ENCODE data around the gene DOP1B.
"Not testable (repeated sequence)": the region's sequence is repeated elsewhere in the genome, so short reads cannot be mapped to it uniquely, and the experiment has no call there.

Gene DOP1B

DNA sequence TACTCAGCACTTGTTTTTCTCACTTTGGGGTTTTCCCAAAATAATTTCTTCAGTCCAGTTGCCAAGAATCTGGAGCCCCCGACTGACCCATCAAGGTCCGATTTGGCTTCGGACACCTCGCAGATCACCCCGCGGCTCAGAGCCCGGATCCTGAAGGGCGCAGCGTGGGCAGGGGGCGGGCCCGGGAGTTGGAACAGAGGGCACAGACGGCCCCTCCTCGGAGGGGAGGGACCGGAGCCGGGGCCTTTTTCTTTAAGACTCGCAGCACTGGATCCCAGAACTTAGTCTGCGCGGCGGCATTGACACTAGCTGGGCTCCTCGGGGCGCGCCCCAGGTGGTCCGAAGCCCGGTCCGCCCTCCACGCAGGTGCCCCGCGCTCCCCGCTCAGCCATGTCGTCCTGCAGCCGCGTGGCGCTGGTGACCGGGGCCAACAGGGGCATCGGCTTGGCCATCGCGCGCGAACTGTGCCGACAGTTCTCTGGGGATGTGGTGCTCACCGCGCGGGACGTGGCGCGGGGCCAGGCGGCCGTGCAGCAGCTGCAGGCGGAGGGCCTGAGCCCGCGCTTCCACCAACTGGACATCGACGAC is 21.7 kb upstream of the DOP1B start, which contains the start of gene CBR3:
Gene CBR3 (plus strand): TSS at position 277 of the 588 bp plus-strand sequence. CDS start 114 bp downstream, at position 391.
- peak; percentile 55 for DNase-seq (ENCODE audit: low read depth)

DNA sequence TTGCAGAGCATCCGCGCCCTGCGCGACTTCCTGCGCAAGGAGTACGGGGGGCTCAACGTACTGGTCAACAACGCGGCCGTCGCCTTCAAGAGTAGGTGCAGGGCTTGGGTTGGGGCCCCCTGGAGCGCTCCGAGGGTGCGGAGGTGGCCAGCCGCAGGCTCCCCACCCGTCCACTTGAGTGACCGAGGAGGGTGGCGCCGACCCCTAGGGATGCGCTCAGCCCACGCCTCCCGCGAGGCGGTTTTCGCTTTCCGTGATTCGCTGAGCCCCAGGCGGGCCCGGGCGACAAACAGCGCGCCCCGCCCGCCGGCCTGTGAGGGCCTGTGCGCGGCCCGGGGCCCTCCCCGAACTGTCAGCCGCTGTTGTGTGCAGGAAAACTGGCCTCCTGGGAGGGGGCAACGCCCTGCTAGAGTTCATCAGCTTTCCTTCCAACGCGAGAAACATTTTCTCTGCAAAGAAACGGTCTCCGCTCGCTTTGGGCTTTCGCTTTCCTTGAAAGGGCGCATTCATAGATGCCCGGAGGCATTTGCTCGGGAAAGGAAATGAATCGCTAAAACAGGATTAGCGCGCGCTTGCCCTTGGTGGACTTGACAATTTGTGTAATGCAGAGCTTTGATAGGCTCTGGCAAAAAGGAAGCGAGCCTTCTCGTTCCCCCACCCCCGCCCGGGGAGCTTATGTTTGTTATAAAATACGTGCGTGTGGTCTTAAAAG is 21.1 kb upstream of the DOP1B start:
- peak; percentile 89 for DNase-seq (ENCODE audit: low read depth)

DNA sequence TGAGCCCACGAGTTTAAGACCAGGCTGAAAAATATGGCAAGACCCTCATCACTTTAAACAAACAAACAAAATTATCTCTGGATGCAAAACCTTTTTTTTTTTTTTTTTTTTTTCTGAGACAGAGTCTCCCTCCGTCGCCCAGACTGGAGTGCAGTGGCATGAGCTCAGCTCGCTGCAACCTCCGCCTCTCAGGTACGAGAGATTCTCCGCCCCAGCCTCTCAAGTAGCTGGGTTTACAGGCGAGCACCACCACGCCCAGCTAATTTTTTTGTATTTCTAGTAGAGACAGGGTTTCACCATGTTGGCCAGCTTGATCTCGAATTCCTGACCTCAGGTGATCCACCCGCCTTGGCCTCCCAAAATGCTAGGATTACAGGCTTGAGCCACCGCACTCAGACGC is 16.8 kb upstream of the DOP1B start:
- DNase-seq (ENCODE audit: low read depth), result not testable (repeated sequence)

DNA sequence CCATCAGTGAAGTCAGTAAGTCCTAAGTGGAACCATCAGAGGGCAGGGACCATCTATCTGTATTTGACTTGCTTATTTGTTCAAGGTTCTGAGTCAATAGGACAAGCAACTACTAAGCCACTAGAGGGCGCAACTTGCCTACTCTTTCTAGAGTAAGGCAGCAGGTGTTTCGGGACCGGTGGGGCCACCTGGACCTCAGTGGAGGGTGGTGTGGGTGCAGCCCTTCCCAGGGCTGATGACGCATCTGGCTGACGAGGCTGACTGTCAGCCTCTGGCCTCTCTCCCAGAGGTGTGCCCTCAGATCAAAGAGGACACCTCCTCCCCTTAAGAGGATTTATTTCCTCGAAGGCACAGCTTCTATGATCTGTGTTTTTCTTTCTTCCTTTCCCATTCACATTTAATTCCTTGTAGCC is 15.1 kb upstream of the DOP1B start:
- DNase-seq (ENCODE audit: low read depth), result peak; percentile 77

DNA sequence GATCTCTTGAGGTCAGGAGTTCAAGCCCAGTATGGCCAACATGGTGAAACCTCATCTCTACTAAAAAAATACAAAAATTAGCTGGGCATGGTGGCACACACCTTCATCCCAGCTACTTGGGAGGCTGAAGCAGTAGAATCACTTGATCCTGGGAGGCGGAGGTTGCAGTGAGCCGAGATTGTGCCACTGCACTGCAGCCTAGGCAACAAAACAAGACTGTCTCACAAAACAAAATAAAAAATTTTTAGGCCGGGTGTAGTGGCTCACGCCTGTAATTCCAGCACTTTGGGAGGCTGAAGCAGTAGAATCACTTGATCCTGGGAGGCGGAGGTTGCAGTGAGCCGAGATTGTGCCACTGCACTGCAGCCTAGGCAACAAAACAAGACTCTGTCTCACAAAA is 12.4 kb upstream of the DOP1B start:
- not testable (repeated sequence) for DNase-seq (ENCODE audit: low read depth)

DNA sequence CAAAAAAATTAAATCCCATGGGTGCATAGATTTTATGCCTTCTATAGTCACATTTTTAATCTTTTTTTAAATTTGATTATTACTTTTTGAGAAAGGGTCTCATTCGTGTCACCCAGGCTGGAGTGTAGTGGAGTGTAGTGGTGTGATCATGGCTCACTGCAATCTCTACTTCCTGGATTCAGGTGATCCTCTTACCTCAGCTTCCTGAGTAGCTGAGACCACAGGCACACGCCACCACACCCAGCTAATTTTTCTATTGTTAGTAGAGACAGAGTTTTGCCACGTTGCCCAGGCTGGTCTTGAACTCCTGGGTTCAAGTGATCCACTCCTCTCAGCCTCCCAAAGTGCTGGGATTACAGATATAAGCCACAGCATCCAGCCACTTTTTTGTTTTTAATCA is 11.4 kb upstream of the DOP1B start:
- no peak for DNase-seq (ENCODE audit: low read depth)

DNA sequence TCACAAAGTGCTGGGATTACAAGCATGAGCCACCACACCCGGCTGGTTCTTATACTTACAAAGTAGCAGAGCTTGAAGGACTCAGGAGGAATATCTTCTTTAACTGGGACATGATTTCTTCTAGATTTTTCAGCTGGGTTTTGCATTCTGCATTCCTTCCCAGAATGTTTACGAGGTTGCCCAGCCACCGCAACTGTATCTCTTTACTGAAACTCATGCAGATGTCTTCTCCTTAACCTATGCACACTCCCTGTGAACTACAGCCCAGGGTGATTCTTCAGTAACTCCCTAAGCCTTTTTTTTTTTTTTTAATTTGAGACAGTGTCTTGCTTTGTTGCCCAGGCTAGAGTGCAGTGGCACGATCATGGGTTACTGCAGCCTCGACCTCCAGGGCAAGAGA is 8.7 kb upstream of the DOP1B start:
- DNase-seq (ENCODE audit: low read depth), result no peak

DNA sequence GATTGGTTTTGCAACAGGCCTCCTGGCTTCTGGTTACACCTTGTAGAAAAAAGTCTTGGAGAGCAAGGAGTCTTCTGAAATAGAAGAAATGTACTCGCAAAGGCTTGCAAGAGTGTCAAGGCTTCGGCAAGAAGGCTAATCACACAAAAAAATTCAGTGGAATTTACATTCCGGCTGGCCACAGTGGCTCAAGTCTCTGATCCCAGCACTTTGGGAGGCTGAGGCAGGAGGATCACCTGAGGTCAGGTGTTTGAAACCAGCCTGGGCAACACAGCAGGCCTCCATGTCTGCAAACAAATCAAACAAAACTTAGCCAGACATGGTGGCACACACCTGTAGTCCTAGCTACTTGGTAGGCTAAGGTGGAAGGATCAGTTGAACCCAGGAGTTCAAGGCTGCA is 7.7 kb upstream of the DOP1B start:
- DNase-seq (ENCODE audit: low read depth), result no peak

DNA sequence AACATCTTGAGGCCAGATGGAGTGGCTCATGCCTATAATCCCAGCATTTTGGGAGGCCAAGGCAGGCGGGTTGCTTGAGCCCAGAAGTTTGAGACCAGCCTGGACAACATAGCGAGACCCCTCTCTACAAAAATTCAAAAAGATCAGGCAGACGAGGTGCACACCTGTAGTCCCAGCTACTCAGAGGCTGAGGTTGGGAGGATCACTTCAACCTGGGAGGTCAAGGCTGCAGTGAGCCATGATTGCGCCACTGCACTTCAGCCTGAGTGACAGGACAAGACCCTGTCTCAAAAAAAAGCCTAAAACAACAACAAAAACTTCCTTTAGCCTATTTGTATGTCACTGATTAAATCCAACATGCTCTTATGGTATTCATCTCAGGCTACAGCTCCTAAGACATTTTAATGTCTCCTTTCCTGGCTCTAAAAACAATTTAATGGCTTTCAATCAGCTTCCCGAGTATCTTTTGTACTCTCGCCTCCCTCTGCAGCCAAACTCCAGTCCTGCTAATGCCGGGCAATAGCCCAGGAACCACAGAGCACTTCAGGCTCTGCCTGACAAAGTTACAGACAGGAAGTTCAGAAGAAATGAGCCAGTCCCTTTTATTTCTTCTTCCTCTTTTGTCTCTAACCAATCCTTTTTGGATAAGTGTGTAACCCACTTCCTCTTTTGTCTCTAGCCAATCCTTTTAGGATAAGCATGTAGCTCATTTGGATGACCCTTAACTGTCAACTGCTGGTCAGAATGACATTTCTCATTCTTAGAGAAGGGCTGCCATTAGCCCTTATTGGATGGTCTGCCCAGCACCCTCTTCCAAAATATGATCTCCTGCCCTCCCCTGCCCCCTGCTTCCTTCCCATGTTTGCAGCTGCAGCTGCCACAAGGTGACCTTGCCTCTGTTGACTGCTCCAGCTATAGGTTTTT is 6.6 kb upstream of the DOP1B start:
- DNase-seq (ENCODE audit: low read depth), result peak; percentile 60

DNA sequence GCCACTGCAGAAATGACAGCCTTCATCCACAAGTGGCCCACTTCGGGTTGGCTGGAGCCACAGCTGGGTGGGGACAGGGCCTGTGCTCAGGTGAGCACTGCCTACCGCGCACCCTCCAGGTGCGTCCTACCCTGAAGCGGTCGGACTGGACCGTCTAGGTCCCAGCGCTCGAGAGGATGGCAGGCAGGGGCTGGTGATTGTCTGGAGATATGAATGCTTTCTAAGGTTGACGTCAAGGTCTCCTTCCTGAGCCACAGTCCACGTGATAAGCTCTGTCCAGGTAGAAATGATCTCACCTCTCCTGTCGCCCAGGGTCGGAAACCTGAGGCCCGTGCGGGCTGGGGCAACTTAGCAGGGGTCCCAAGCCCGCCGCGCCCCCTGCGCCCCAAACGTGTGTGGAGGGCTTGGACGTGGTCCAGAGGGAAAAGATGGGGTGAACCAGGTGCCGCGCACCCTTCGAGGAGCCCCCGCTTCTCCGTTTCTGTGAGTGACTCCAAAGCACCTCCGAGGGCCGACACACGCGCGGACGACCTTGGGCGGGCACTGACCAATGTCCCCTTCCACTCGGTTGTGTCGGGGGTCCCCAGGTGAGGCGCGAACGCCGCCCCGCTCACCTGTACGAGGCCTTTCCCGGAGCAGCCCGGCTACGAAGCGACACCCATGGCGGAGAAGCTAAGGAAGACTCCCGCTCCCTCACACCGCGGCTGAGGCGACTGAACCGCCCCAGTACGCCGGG is 853 bp upstream of the DOP1B start:
- DNase-seq (ENCODE audit: low read depth), result no peak

DNA sequence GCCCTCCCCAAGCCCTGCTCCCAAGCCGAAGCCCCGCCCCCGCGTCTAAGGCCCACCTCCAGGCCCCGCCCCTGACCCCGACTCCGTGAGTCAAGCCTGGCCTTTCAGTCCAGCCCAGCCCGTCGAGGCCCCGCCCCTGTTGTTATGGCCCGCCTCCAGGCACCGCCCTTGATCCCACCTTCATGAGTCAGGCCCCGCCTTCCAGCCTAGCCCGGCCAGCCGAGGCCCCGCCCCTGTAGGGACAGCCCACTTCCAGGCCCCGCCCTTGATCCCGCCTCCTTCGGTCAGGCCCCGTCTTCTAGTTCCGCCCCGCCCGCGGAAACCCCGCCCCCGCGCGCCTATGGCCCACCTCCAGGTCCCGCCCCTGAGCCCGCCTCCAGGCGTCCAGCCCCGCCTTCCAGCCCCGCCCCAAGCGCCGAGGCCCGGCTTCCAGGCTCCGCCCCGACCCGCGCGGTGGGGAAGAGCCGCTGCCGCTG is 247 bp upstream of the DOP1B start:
- DNase-seq (ENCODE audit: low read depth), result peak; percentile 98

DNA sequence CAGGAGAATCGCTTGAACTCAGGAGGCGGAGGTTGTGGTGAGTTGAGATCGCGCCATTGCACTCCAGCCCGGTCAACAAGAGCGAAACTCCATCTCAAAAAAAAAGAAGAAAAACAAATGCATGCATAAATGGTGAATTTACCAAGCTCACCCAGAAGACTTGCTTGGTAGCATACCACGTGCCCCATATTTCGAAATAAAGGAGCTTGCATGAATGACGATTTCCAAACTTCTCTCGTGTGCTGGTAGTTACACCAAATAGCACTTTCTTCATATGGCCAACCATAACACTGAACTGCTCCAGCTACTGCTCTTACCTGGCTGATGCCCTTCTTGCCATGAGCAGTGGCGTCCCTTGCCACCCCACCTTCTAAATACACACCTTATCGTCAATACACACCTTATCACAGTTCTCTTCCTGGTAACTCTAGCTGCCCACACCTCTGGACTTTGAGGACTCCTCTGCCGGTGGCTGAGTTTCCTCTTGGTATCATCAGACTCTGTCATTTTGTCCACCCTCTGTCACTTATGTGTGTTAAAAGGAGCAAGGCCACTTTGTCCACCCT is 2.8 kb downstream of the DOP1B start:
- no peak for DNase-seq (ENCODE audit: low read depth)

DNA sequence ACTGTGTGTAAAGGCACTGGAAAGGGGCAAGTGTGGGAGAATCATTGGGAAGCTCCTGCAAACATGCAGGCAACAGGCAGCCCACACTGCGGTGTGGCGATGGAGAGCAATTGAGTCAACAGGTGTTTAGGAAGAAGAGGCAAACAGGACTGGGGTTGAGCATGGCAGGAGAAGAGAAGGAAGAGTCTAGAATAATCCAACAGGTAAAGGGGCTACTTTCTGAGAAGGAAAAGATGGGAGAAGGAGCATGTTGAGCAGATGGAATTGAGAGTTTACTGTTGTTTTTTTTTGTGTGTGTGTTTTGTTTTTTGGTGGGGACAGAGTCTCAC is 4.2 kb downstream of the DOP1B start:
- no peak for DNase-seq (ENCODE audit: low read depth)

DNA sequence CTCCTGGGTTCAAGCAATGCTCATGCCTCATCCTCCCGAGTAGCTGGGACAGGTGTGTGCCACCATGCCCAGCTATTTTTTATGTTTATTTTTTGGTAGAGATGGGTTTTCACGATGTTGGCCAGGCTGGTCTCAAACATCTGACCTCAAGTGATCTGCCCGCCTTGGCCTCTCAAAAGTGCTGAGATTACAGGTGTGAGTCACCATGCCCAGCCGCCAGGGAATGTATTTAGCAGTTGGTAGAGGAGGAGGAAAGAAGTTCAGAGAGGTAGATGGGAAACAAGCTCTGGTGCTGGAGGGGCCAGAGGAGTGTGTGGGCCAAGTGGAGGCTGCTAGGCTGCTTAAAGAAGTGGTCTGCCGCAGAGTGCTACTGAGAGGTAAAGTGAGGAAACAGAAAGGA is 6.0 kb downstream of the DOP1B start:
- DNase-seq (ENCODE audit: low read depth), result no peak

DNA sequence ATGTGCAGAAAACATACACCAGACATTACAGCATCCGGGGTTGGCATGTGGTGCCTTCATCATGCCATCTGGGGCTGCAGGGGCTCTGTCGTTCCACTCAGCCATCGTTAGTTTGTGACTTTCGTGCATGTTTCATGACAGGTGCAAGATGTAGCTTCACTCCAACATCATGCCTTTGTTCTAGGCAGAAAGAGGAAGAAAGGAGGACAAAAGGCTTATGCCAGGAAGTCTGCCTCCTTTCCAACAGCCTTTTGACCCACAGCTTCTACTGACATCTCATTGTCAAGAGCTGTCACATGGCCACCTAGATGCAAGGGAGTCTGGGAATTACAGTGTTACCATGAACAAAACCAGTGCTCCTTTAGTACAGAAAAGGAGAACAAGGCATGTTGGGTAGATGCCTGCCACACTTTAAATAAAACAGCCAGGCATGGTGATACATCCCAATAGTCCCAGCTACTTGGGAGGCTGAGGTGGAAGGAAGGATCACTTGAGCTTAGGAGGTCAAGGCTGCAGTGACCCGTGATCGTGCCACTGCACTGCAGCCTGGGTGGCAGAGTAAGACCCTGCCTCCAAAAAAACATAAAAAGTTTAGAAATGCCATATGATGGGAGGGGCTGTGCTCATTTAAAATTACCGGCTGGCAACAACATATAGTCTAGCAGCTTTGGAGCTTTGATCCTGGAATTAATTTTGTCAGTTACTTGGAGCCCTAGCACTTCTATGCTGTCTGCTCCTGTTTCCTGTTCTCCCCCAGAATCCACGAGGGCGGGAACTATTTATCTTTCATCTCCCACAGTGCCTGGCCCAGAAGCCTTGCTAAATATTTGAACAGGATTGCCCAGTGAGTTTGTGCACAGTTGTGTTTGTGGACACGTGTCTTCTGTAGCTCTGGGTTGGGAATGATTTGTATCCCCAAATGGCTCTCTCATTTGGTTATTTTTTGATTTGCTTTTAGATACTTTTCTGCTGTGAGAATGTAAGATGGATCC is 7.4 kb downstream of the DOP1B start:
- no peak for DNase-seq (ENCODE audit: low read depth)

DNA sequence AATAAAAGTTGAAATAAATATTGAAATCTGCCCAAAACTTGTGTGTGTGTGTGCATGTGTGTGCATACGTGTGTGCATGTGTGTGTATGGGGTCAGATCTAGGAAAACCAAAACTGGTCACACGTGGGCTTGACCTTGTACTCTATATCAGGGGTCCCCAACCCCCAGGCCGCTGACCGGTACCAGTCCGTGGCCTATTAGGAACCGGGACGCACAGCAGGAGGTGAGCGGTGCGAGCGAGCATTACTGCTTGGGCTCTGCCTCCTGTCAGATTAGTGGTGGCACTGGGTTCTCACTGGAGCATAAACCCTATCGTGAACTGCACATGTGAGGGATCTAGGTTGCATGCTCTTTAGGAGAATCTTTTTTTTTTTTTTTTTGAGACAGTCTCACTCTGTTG is 8.7 kb downstream of the DOP1B start:
- DNase-seq (ENCODE audit: low read depth), result no peak

DNA sequence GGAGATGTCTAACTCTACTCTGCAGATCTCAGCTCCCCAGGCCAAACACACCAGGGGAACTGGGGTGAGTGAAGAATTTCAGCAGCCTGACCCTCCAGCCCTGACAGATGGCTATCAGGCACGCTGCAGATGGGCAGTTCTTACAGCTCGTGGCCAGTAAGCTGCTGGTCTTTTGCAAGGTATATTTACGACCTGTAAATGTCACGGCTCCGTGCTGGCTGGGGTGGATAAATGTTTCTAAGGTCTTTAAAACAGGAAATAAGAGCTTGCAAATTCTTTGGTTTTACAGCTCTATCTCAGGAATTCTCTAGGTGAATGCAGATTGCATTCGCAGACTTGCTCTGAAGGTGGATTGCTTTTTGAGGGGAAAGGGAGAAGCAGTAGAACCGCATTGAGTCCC is 10.1 kb downstream of the DOP1B start:
- DNase-seq (ENCODE audit: low read depth), result no peak

DNA sequence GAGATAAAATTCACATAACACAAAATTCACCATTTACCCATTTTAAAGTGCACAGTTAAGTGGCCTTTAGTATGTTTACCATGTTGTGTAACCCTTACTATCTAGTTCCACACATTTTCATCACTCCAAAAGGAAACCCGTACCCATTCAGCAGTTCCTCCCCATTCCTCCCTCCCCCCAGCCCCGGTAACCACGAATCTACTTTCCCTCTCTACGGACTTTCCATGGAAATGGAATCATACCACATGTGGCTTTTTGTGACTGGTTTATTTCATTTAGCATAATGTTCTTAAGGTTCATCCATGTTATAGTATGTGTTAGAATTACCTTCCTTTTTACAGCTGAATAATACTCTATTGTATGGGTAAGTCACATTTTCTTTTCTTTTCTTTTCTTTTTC is 10.9 kb downstream of the DOP1B start:
- no peak for DNase-seq (ENCODE audit: low read depth)

DNA sequence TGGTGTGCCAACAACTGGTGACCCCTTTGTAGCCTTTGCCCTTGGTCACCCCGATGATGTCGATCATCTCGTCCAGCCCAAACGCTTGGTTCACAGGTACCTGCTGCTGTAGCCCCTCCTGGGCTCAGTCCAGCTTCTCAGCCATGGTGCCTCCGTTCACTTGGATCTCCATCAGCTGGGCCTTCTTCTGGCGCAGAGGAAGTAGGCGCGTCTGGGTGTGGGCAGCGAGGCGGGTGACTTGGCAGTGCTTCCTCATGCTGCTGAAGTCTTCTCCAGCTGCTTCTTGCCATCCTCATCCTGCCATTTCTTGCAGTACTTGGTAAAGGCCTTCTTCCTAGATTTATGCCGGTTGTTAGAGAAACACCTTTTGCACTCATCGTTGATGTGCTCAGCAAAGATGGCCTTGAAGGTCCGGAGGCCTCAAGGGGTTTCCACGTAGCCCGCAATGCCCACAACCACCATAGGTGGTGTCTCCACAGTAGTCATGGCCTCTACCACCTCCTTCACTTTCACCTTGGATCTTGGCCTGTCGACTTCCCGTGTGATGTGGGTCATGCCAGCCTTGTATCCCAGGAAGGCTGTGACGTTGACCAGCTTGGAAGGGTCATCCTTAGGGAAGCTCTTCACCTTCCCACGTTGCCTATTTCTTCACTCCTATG is 13.0 kb downstream of the DOP1B start:
- DNase-seq (ENCODE audit: low read depth), result no peak

DNA sequence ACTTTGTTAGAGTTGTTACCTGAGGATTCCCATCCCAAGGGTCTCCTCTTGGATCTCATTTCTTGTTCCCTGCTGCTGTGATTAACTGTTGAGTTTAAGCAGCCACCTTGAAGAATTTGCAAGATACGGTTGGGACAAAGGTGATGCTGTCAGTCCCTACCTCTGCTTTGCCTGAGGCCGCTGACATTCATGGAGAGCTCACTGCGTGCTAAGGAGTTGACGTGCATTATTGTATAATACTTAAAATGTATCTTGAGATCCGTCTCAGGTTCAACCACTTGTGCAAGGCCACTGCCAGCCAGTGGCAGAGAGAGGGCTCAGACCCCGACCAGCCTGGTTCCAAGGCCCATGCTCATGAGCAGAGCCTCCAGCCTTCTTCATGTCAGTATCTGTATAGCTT is 14.2 kb downstream of the DOP1B start:
- no peak for DNase-seq (ENCODE audit: low read depth)
